H7 (cell line): ENCODE results near the gene RELL2. TPM values are rescaled to one million over a fixed set of nuclear protein-coding genes. Genes with fewer than 3 reads are reported as not detected.

Source experiments
- total RNA-seq: library from RNA; depleted of rRNA; stranded (reverse); fragments of >200 nt; shearing (Covaris generic); gene quantifications from 2 replicates; pipeline ENCODE4 v1.2.3, GENCODE V29; 2014; rRNA removed

The RELL2 gene
- total RNA-seq, 1 experiment from 2014 or later: 7.4 TPM

Other genes starting within 250 kb of the RELL2 start
- gene PCDHGB4, start 249.3 kb upstream of the RELL2 start, total RNA-seq: 0.66 and 1.4 TPM in 2 replicates
- gene PCDHGA8, start 244.4 kb upstream of the RELL2 start, total RNA-seq: 0.22 TPM in 1 of 2 replicates, not detected in the other
- gene PCDHGB5, start 239.1 kb upstream of the RELL2 start, total RNA-seq: not detected in 2 replicates
- 0.04 and 0.10 TPM in 2 replicates for gene PCDHGA9, start 234.2 kb upstream of the RELL2 start, total RNA-seq
- 1.7 and 1.9 TPM in 2 replicates for gene PCDHGB6, start 229.0 kb upstream of the RELL2 start, total RNA-seq
- 0.35 and 0.78 TPM in 2 replicates for gene PCDHGA10, start 224.0 kb upstream of the RELL2 start, total RNA-seq
- gene PCDHGB7, start 219.3 kb upstream of the RELL2 start, total RNA-seq: 4.4 and 4.6 TPM in 2 replicates
- gene PCDHGA11, start 215.9 kb upstream of the RELL2 start, total RNA-seq: 0.21 and 0.30 TPM in 2 replicates
- 0.10 and 0.44 TPM in 2 replicates for gene PCDHGA12, start 206.5 kb upstream of the RELL2 start, total RNA-seq
- gene PCDHGC3, start 161.0 kb upstream of the RELL2 start, total RNA-seq: 27.4 and 31.7 TPM in 2 replicates
- gene PCDHGC4, start 152.0 kb upstream of the RELL2 start, total RNA-seq: 9.9 and 12.5 TPM in 2 replicates
- gene PCDHGC5, start 147.9 kb upstream of the RELL2 start, total RNA-seq: 0.44 and 1.8 TPM in 2 replicates
- gene DIAPH1, start 18.0 kb upstream of the RELL2 start, total RNA-seq: 31.2 and 37.5 TPM in 2 replicates
- 81.3 and 82.7 TPM in 2 replicates for gene HDAC3, start 148 bp upstream of the RELL2 start, total RNA-seq
- gene FCHSD1, start 14.4 kb downstream of the RELL2 start, total RNA-seq: 17.3 and 22.3 TPM in 2 replicates
- 19.3 and 23.8 TPM in 2 replicates for gene ARAP3, start 45.2 kb downstream of the RELL2 start, total RNA-seq
- gene PCDH1, start 241.4 kb downstream of the RELL2 start, total RNA-seq: 66.8 and 67.1 TPM in 2 replicates